ENCODE measurements around the gene MAPK8IP2.
"Not testable (repeated sequence)": the region's sequence is repeated elsewhere in the genome, so short reads cannot be mapped to it uniquely, and the experiment has no call there.

Gene MAPK8IP2

DNA sequence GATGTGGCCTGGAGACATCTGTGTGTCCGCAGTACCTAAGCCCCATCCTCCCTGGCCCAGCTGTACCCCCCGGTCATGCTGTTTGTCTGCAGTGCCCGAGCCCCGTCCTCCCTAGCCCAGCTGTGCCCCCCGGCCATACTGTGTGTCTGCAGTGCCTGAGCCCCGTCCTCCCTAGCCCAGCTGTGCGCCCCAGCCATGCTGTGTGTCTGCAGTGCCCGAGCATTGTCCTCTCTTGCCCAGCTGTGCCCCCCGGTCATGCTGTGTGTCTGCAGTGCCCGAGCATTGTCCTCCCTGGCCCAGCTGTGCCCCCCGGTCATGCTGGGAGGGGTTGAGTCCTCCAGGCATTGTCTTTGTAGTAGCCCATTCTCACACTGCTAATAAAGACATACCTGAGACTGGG lies 35.0 kb downstream of the MAPK8IP2 start:
- no peak for DNase-seq (ENCODE audit: low read depth in 2 of 2)

DNA sequence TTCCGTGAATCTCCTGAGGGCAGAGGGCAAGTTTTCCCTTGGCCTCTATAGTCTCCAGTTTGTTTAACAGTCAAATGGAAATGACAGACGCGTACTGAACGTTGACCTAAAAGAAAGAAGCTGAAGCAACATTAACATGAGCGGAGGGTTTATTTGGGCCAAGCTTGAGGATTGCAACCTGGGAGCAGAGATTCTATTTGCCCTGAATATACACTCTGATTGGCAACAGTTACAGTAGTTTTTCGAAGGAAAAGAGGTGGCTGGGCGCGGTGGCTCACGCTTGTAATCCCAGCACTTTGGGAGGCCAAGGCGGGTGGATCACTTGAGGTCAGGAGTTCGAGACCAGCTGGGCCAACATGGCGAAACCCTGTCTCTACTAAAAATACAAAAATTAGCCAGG lies 39.7 kb downstream of the MAPK8IP2 start:
- DNase-seq (ENCODE audit: low read depth in 2 of 2): not testable (repeated sequence)

DNA sequence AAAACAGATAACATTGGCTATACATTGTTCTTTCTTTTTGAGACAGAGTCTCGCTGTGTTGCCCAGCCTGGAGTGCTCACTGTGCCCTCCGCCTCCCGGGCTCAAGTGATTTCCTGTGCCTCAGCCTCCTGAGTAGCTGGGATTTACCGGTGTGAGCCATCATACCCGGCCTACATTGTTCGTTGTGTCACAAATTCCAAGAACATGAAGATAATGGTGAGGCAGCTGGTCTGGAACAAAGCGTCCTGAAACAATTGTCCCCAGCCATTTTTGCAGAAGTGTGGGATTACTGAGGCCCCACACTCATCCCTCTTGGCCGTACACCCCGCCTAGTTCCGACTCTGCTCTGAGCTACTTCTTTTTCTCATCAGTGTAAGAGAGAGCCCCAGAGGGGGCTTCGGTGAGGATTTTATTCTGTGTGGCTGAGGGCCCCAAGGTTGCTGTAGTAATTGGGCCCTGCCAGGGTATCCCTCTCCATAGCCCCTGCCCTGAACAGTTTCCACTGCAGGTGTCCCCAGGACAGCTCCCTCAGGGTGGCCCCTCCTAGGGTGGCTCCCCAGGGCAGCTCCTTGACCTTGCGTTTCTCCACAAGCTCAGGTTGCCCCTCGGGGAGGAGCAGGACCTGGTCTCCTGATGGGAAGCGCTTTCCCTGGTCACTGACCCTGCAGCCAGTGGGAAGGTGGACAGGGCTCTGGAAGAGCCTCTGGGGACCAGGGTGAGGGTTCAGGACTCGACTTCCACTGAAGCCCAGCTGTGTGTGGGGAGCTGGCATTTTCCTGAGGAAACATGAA lies 40.5 kb downstream of the MAPK8IP2 start:
- DNase-seq (ENCODE audit: low read depth in 2 of 2): no peak

DNA sequence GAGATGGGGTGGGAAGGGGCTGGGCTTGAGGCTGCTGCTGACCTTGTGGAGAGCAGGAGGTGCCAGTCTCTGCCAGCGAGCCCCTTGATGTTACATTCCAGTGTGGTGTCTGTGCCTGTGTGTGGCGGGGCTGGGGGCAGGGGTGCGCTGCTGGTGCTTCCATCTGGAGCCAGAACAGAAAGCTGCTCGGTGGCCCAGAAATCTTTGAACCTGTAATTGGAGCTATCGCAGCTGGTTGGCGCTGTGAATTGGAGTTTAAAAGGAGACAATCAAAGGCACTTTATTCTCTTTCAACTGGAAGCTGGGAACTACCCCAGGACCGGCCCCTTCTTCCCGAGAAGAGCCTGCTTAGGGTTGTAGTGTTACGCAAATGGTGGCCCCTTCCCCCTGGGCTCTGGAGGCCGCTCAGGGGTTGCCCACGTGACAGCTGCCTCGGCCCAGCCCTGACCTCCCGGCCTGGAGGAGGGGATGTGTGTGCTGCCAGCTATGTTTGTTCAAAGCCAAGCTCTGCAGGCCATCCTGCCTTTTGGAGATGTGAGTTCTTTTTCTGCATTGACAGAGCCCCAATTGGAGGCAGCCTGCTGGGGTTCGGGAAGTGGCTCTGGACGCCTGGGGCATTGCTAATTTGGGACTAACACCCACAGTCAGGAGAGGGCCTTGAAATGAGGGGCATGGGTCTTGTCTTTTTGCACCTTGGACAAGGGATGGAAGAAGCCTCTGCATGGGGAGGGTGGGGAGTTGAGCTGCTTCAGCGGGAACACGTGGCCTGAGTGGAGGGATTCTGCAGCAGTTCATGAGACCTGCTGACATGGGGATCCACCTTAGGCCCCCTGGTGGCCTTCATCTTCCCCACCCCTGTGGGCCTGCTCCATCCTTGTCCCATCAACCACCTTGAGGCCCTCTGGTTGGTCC lies 41.4 kb downstream of the MAPK8IP2 start:
- DNase-seq (ENCODE audit: low read depth in 2 of 2): no peak

DNA sequence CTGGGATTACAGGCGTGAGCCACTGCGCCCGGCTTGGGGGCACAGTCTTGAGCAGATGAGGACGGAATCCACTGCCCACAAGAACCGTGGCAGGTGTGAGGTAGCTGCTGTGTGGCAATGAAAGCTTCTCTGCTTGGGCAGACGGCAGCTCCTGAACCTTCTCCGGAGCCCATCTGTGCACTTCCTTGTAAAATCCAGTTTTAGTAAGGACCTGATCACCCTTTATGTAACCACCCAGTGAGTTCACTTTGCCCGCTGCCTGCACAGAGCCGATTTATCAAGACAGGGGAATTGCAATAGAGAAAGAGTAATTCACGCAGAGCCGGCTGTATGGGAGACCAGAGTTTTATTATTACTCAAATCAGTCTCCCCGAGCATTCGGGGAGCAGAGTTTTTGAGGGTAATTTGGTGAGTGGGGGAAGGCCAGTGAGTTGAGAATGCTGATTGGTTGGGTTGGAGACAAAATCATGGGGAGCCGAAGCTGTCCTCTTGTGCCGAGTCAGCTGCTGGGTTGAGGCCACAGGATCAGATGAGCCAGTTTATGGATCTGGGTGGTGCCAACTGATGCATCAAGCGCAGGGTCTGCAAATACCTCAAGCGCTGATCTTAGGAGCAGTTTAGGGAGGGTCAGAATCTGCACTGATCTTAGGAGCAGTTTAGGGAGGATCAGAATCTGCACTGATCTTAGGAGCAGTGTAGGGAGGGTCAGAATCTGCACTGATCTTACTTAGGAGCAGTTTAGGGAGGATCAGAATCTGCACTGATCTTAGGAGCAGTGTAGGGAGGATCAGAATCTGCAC lies 42.6 kb downstream of the MAPK8IP2 start:
- DNase-seq (ENCODE audit: low read depth in 2 of 2): not testable (repeated sequence)

DNA sequence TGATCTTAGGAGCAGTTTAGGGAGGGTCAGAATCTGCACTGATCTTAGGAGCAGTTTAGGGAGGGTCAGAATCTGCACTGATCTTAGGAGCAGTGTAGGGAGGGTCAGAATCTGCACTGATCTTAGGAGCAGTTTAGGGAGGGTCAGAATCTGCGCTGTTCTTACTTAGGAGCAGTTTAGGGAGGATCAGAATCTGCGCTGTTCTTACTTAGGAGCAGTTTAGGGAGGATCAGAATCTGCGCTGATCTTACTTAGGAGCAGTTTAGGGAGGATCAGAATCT lies 43.2 kb downstream of the MAPK8IP2 start:
- DNase-seq (ENCODE audit: low read depth in 2 of 2): not testable (repeated sequence)

DNA sequence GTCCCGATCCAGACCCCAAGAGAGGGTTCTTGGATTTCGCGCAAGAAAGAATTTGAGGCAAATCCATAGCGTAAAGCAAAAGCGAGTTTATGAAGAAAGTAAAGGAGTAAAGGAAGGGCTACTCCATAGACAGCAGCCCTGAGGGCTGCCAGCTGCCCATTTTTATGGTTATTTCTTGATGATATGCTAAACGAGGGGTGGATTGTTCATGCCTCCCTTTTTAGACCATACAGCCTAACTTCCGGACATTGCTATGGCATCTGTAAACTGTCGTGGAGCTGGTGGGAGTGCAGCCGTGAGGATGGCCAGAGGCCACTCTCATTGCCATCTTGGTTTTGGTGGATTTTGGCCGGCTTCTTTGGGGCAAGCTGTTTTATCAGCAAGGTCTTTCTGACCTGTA lies 52.7 kb downstream of the MAPK8IP2 start:
- DNase-seq (ENCODE audit: low read depth in 2 of 2): no peak

DNA sequence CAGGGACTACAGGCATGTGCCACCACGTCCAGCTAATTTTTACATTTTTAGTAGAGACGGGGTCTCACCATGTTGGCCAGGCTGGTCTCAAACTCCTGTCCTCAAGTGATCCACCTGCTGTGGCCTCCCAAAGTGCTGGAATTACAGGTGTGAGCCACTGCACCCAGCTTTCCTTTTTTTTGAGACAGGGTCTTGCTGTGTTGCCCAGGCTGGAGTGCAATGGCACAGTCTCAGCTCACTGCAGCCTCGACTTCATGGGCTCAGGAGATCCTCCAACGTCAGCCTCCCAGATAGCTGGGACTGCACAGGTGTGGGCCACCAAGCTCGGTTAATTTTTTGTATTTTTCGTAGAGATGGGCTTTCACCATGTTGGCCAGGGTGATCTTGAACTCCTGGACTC lies 54.1 kb downstream of the MAPK8IP2 start:
- DNase-seq (ENCODE audit: low read depth in 2 of 2): not testable (repeated sequence)

DNA sequence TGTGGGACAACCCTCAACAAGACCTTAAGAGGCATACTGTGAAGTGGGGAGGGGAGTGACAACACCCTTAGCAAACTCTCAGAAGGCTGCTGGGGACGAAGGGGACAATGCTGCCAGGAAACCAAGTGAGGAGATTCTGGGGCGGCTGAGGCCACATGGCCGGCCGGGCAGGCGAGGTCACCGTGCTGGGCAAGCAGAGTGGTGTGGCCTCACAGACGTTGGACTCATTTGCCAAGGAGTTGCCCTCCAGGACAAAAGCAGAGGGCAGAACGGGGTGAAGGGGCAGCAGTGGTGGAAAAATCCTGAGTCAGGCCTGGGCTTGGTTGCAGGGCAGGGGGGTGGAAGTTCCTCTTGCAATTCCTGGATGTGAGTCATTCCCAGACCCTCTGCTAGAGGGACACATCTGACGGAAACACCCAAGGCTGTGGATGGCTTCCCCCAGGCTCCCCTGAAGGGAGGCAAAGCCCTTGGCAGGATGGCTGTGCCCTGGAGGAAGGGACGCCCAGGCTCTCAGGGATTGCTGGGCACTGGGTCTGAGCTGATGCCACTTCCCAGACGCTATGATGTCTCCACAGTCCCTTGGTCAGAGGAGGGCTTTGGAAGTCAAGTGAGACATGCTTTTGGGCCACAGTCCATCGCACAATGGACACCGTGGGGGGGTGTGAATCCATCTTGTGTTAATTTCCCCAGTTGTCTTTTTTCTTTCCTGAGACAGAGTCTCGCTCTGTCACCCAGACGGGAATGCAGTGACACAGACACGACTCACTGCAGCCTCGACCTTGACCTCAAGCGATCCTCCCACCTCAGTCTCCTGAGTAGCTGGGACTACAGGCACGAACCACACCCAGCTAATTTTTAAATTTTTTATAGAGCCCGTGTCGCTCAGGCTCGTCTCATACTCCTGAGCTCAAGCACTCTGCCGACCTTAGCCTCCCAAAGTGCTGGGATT lies 55.8 kb downstream of the MAPK8IP2 start:
- DNase-seq (ENCODE audit: low read depth in 2 of 2): no peak

DNA sequence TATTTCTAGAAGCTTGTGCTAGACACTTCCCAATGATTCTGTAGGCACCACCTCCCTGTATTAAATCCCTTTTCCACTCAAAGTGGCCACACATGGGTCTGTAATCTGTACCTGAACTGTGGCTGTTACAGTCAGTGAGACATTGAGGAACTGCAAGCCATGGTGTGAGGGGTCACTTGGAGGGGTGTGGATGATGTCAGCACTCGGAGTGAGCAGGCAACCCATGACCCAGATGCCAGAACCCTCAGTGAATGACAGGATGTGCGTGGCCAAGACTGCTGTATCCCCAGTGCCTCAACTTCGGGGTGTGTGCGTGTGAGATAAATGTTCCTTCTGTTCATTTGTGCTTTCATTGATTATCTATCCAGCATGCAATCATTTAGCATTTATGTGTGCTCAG lies 57.3 kb downstream of the MAPK8IP2 start:
- no peak for DNase-seq (ENCODE audit: low read depth in 2 of 2)

DNA sequence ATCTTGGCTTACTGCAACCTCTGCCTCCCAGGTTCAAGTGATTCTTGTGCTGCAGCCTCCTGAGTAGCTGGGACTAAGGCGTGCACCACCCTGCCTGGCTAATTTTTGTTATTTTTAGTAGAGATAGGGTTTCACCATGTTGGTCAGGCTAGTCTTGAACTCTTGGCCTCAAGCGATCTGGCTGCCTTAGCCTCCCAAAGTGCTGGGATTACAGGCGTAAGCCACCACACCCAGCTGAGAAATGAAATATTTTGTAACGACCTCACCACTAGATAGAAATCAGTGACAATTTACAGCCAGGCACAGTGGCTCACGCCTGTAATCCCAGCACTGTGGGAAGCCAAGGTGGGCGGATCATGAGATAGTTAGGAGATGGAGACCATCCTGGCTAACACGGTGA lies 59.1 kb downstream of the MAPK8IP2 start:
- DNase-seq (ENCODE audit: low read depth in 2 of 2): not testable (repeated sequence)

DNA sequence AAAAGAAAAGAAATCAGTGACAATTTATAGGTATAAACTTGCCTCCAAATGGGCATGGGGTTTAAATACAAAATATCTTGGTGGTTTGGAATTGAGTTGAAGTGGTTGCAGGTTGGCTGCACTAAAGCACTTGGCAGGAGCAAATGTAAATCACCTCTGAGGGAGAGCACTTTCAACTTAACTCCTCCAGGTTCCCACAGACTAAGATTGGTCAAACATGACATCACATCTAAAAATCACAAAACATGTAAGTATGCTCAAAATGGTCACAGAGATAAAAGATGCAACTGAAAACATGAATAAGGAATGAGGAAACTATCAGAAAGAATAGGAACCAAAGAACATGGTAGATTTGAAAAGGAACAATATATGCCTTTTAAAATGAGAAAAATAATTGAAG lies 59.7 kb downstream of the MAPK8IP2 start:
- DNase-seq (ENCODE audit: low read depth in 2 of 2): no peak

All from stimulated activated CD4-positive, alpha-beta T cell treated with anti-CD3 and anti-CD28 coated beads, Interleukin-1b, Interleukin-23, amount 100 ng/mL, for 4 hours (primary cell).